ENCODE results near the gene PRR15L.

The PRR15L gene

GRCh38 chr17:47987240-47987835 is 29.7 kb upstream of the PRR15L start:
- DNase-seq (ENCODE audit: extremely low read depth, low read depth): no peak
- TF ChIP-seq, protein P1, sequence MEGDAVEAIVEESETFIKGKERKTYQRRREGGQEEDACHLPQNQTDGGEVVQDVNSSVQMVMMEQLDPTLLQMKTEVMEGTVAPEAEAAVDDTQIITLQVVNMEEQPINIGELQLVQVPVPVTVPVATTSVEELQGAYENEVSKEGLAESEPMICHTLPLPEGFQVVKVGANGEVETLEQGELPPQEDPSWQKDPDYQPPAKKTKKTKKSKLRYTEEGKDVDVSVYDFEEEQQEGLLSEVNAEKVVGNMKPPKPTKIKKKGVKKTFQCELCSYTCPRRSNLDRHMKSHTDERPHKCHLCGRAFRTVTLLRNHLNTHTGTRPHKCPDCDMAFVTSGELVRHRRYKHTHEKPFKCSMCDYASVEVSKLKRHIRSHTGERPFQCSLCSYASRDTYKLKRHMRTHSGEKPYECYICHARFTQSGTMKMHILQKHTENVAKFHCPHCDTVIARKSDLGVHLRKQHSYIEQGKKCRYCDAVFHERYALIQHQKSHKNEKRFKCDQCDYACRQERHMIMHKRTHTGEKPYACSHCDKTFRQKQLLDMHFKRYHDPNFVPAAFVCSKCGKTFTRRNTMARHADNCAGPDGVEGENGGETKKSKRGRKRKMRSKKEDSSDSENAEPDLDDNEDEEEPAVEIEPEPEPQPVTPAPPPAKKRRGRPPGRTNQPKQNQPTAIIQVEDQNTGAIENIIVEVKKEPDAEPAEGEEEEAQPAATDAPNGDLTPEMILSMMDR (IDR thresholded peaks at IDR 0.05; ENCODE audit: low read depth, low read length): no peak

- DNase-seq (ENCODE audit: extremely low read depth, low read depth): no peak
- TF ChIP-seq, protein P1 (IDR thresholded peaks at IDR 0.05; ENCODE audit: low read depth, low read length): no peak
These were observed 28.8 kb upstream of the PRR15L start for GRCh38 chr17:47986520-47986919.

GRCh38 chr17:47983492-47984223 is 26.0 kb upstream of the PRR15L start:
- TF ChIP-seq, protein P1 (IDR thresholded peaks at IDR 0.05; ENCODE audit: low read depth, low read length): no peak
- DNase-seq (ENCODE audit: extremely low read depth, low read depth): no peak

- no peak for DNase-seq (ENCODE audit: extremely low read depth, low read depth)
- TF ChIP-seq, protein P1 (IDR thresholded peaks at IDR 0.05; ENCODE audit: low read depth, low read length): no peak
These were observed 25.1 kb upstream of the PRR15L start for GRCh38 chr17:47982645-47983390.

DNA sequence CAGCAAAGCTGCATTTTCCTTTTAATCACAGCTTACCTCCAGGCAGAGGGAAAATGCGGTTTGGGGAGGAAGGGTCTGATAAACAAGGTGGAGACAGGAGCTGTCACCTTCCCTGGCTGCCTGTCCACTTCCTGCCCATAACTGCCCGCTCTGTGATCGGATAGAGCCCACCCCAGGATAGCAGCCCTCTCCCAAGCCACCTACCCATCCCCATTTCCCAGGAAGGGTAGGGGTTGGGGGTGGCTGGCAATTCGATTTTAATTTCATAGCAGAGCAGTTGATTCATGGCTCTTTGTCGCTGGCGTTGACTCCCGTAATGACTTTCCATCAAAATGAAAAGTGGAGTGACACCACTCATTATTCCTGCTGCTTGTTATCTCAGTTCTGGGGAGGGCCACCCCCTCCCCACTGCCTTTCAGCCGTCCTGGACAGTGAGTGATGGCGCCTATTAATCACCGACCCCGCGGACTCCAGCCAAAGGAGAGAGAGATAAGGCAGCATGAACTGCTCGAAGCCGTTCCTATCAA is 24.5 kb upstream of the PRR15L start:
- TF ChIP-seq, protein P1 (IDR thresholded peaks at IDR 0.05; ENCODE audit: low read depth, low read length): no peak

GRCh38 chr17:47981462-47981861 is 23.8 kb upstream of the PRR15L start:
- no peak for DNase-seq (ENCODE audit: extremely low read depth, low read depth)
- TF ChIP-seq, protein P1 (IDR thresholded peaks at IDR 0.05; ENCODE audit: low read depth, low read length): no peak

More for the DNA sequence above, 24.5 kb upstream of the PRR15L start:
- DNase-seq (ENCODE audit: extremely low read depth, low read depth): no peak
